GM18511 (cell line): ENCODE results near the gene GPC3.

Source experiments
- ATAC-seq: cut with Tn5 transposase; IDR thresholded peaks from one replicate; pipeline ENCODE4 v1.9.1; 2021; ENCODE audit warnings: mild to moderate bottlenecking, moderate library complexity; ENCODE audit not compliant: unreplicated experiment

The GPC3 gene

DNA sequence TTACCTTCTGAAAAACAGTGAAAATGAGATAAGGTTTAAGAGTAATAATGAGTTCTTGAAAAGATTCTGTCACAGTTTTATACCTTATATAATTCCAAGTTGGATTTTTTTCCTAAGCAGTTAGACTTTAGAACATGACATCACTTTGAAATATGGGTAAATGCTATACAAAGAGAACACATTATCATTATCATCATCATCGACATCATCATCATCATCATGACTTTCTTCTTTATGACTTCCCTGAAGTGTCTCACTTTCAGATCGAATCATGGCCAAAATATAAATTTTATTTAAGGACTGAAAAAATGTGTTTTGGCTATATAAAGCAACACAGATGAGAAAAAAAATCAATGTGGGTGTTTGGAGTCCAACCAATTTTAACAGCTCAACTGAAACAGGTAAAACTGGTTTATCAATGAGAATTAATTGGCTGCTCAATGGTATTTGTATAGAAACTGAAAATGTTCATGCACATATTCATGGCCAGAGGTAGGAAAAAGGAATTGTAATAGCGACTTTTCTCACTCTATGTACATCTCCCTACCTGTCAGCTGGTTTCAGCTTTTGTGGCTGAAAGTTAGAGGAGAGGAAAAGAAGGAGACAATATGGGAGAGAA, 327.0 kb downstream of the GPC3 start:
- ATAC-seq: no peak

DNA sequence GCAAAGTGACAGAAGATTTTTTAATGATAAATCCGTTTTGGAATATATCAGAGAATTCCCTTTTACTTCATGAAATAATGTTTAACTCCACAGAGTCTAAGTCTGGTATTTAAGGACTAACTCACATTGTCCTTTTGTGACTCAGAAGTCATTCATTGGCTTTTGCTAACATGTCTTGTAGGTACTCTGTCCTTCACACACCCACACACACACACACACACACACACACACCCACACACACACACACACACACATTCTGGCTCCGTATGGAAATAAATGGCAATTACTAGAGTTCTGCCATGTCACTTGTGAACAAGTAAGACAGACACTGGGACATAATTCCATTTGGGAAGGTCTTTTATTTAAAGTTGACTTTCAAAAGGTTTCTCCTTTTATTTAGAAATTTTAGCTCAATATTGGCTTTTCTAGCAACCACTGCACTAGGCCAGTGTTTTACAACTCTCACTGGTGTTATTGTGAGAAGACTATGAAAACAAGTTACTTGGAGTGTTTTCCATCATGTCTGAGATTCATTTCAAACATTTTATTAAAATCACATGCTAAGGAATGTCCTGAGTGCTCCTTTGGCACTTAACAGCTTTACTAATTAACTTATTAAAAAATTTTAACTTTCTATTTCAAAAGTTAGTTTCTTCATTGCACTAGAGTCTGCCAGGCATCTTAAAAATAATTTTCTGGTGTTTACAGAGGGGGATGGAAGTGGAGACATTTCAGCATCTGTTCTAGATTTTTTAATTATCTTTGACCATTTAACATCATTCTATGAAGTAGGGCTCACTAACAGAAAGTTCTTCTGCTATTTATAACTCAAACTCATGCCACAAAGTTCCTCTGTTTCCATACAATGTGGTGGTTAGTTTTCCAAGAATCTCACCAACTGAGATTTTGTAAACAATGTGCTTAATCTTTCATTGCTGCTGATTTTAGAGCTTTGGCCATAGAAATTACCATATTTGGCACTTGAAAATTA, 329.8 kb downstream of the GPC3 start:
- ATAC-seq: no peak

DNA sequence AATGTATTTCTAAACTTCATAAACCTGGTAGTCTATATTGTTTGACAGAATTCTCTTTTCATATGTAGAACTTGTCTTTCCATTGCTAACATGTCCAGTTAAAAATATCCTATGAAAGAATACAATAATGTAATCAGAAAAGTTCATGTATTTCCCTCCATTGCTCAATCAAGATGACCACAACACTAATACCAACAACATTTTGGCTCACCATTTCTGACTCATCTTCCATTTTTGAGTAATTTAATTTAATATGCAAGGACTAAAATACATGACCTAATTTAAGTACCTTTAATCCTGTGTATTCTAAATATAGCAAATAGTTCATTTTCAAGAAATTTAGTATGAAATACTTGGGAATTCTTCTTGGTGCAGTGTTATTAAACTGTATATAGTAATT, 330.6 kb downstream of the GPC3 start:
- ATAC-seq: no peak

DNA sequence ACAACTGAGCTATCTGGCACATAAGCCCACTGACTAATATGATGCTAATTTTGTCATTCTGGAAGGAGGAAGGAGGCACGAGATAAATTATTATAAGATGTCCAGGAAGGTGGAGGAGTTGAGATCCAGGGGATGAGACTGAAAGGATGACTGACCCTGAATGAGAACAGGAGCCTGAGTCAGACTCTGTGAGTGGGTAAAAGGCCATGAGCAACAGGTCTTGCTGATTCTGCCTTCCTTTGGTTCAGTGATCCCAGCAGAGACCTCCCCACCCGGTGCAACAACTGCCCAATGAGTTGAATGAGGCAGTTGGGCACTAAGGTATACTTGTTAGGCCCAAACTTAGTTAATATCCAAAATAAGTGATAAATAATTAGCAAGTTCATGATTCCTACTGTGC, 332.0 kb downstream of the GPC3 start:
- ATAC-seq: no peak

DNA sequence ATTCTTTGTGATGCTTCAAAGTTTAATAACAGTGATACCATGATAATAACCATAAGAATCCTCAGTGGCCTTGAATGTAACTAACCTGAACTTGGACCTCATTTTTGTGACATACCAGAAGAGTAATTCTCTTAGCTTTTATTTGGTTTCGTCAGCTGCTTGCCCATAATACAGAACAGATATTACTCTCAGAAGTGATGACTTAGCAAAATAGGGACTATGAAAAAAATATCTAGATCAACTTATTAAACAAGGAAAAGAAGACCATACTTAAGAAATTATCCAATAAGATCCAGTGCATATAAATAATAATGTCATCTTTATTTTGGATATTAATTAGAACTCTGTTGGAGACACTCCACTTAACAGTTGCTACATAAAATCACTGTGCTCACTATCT, 333.2 kb downstream of the GPC3 start:
- no peak for ATAC-seq

DNA sequence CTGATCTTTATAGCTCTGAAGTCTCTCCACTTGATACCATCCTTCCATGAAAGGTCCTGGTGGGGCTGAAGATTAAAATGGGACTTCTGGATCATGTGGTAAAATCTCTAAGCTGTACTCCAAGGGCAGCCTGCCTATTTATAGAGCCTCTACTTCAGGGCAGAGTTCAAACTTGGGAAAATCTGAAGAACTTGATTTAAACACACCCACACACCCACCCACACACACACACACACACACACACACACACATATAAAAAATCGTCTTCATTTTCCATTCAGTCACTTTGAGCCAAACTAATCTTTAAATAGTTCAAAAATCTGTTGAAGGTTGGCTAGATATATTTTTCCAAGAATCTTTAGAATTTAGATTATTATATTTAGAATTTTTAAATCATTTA, 335.2 kb downstream of the GPC3 start:
- ATAC-seq: no peak

DNA sequence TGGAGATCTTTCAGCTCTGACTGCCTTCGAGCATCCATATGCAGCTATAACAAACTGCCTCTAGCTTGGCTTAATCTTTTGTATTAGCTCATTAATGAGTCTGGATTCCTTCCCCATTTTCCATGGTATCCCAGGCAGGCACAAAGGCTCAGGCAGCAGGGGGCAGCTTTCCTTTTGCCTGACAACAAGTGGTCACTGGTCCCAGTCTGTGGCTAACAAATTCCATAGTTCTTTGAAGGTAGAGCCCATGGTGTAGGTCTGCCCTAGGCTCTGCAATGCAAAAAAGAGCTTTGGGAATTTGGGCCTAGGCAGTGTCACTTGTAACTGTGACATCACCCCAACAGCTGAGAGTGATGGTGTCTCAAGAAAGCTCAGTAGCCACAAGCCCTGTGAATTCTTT, 335.7 kb downstream of the GPC3 start:
- no peak for ATAC-seq

DNA sequence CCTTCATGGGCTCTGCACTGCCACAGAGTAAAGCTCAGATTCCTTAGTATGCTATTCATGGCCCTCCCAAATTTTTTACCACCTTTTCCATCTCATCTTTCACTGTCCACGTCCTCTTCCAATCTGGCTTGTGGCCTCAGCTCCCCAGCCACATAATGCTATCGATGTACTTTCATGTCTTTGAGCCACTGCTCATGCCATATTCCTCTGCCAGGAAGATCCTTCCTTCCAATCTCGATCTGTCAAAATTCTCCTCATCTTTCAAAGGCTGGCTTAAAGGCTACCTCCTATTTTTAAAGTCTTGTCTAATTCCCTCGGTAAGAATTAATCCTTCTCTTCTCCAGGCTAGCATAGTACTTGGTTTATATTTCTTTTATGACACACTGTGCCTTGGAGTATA, 336.8 kb downstream of the GPC3 start:
- no peak for ATAC-seq

DNA sequence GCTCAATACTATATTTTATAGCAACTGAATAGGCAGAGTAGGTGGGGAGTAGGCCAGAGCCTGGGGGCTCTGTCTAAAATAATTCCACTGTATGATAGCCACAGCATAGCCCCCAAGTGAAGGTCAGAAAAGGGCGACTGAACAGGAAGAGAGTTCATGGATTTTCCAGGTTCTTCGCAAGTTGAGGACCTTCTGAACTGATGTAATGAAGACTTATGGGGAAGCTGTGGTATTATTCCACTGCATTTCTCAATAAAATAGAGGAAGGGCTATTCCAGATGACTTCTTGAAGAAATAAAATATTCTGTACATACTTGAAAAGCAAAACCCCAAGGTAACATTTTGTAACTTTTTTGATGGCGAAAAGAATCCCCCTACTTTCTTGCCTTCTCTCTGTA, 338.7 kb downstream of the GPC3 start:
- no peak for ATAC-seq

DNA sequence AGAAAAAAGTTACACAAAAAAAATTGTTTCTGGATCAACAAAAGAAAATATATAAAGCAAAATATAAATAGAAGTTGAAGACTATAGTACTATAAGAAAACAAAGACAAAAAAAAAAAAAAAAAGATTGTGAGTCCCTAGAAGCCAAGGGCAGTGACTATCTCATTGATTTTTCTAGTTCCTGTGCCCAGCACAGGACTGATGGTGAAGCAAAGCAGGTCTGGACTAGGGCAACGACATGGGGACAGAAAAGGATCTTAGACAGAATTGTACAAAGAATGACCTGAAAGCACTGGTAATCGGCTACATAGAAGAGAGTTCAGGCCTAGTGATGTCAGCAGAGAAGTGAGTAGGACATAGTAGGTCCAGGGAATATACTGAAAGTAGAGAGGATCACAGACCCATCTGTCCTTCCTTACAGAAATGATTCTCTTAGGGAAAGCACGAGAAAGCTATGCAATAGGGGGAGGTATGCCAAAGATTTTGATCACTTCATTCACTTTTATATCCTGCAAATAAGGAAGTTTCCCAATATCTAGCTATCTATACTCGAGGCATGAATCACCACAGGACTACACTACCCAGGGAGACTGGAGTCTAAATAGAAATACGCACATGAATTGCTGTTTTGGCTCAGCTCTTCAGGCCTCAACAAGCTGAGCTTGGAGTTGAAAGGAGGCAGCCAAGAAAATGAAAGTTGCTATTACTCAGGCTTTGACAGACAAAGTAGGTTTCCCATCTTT, 339.2 kb downstream of the GPC3 start:
- ATAC-seq: no peak

DNA sequence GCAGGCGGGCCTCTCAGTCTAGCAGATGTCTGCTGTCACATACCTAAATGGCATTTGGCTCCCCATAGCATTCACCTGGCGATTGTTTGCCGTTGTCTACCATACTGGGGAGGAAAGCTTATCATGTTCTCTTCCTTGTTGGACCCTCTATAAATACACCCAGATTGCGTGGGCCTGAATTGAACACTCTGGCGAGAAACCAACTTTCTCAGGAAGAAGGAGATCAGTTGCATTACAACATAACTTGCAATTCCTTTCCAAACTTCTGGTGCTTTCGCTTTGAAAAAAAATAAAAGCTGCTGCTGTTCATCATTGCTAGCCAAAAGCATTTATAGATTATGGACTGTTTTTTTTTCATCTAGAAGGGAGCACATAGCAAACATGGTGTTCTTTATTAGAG, 340.1 kb downstream of the GPC3 start:
- no peak for ATAC-seq

DNA sequence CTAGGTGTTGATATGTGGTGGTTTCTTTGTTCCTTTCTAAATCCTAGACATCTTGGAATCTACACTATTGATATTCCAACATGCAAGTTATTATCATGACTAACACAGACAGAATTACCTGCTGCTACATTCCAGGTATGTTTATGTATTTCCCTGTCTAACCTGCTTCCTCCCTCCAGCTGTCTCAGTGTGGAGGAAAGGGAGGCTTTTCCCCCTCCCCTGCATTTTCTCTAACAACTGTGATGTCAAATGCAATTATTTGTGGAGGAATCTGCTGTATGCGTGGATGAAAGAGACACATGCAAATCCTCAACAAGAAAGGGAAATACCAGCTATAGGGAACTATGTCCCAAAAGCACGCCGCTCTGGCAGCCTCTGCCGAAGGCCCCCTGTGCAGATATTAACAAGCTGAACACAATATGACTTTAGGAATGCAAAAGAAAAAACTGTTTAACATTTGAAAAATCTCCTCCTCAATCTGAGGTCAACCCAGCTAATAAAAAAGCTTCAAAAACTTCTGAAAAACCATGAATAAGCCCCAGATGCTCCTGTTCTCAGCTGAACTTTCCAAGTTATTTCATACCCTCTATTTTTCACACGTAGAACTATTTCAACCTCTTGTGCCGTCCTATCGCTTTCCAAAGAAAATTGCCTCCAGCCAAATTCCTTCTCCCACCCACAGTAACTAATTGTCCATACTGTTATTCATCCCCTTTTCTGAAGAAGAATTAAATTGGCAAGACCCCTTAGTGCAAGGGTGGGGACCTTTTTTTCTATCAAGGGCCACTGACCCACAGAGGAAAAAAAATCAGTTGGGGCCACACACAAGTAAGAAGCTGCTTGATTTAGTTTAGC, 345.0 kb downstream of the GPC3 start:
- ATAC-seq: no peak

DNA sequence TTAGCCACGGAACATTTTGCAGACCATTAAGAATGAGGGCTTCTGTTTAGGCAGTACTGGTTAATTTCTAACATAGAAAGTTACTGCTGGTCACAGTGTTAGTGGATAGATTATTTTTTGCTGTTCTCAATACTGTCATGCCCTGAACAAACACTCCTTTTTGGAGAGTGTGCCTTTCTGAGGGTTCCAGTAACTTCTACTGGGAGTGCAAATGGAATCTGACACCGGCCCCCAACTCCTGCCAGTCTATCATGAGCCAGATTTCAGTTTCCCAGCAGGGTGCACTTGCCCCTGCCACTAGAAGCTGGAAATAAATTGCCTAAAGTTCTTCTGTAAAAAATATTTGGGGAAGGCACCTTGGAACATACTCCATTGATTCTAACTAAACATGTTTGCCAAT, 345.7 kb downstream of the GPC3 start:
- ATAC-seq: no peak

DNA sequence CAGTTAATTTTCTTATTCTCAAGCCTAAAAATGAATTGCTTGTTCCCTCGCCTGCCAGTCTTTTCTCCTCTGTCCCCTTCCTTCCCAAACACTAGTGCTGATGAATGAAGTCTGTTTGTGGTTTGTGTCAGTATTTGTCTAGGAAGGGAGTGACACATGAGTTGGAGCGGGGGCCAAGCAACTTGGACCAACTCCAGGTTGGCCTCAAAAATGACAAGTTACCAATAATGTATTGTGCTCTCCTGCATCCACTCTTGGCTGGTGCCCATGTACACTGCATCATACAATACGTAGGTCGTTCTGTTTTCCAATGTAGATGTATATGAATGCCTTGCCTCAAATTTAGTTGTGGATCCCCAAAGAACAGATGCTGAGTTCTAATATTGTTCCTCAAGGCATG, 347.1 kb downstream of the GPC3 start:
- no peak for ATAC-seq

DNA sequence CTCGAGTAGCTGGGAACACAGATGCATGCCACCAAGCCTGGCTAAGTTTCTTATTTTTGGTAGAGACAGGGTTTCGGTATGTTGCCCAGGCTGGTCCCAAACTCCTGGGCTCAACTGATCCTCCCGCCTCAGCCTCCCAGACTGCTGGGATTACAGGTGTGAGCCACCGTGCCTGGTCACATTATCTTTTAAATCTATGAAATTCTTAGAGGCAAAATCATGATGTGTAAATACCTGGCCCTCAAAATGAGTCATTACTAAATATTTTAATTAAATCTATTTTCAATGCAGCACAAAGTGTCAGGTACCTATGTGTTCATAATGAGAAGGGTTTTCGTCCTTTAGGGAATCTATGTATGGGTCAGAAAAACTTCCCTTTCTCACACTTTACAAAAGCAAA, 347.6 kb downstream of the GPC3 start:
- ATAC-seq: no peak

DNA sequence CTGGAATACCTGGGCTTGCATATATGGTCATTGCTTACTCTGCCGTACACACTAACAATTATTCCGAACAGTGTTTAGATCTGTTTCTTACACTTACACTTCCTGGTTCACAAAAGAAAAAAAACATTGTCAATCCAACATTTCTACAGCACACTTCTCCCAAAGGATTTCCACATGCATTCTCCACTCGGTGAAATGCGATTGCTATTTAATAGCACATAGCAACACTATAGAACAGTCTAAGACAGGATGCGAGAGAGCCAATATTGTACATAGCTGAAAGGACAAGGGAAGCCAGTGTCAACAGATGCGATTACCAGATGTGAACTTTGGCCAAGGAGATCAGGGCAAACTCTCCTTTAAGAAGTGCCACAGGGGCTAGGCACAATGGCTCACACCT, 349.4 kb downstream of the GPC3 start:
- ATAC-seq: no peak

DNA sequence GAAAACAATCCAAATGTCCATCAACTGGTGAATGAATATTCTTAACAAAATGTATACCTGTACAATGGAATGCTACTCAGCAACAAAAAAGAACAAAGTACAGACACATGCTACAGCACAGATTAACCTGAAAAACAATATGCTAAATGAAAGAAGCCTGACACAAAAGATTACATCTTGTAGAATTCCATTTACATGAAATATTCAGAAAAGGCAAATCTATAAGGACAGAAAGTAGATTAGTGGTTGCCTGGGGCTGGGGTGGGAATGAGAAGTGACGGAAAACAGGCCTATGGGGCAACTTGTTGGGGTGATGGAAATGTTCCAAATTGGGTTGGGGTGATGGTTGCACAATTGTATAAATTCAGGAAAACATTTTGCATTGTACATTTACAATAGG, 351.0 kb downstream of the GPC3 start:
- ATAC-seq: no peak

DNA sequence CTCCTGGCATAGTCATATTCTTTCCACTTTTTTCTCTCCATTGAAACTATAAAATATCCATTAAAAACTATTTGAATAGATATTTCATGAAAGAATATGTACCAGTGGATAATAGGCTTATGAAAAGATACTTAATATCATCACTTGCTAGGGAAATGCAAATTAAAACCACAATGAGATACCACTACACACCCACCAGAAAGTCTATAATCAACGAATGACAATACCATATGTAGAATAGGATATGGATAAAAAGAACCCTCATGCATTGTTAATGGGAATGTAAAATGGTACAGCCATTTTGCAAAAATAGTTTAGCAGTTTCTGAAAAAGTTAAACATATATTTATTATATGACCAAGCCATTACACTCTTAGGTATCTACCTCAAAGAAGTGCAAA, 351.4 kb downstream of the GPC3 start:
- ATAC-seq: no peak

DNA sequence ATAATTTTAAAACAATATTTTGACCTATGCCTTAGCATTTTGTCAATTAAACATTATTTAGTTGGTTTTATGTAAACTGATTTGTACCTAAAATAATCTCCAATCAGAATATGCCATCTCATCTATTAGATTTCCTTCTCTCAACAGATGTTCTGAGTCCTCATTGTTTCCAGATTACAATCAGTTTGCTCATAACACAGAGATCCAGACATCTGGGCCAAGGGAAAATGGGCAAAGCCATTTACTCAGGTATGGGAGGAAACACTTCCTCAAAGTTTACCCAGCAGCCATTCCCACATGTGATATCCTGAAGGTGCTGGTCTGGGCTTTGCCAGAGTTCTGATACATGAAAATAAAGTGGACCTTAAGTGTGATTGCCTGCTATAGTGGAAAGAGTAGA, 352.2 kb downstream of the GPC3 start:
- ATAC-seq: no peak

DNA sequence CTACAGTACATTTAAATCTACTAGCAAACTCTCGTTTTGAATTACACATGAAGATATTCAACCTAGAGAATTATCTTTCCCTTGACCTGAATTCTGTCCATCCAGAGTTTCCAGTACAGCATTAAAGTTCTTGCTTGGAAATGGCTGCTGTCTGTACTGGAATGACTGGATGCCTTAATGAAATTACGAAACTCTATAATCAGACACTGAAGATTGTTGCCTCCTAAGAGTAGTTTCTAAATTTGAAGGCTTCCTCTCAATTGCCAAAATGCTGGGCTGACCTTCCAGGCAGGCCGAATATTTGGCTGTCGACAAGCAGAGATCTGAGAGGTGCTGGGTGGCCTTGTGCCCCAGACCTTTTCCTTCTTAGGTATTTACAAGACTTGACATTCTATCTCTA, 355.0 kb downstream of the GPC3 start:
- no peak for ATAC-seq

DNA sequence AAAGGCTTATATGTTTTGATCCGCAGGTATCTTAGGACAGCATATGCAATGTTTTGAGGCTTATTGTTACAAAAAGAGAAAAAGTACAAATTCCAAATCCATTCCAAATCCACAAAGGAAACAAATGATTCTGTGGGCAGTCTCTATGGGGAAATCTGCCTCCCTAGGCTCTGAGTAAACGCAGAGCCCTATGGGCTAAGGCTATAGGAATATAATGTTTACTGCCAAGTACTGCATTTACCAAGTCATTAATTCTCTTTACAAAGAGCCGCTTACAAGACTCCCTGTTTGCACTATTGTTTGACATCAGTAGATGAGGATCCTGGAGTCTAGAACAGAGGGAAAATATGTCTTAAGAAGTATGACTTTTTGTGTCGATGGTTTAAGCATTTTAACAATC, 357.7 kb downstream of the GPC3 start:
- ATAC-seq: no peak
